HG03432 (cell line): ENCODE results near the gene IDUA.
A peak's percentile ranks its signal among the peaks of the same experiment; 100 is the strongest.
"Not testable (repeated sequence)": the region's sequence is repeated elsewhere in the genome, so short reads cannot be mapped to it uniquely, and the experiment has no call there.

Experiments used
- ATAC-seq: cut with Tn5 transposase; IDR thresholded peaks from one replicate; pipeline ENCODE4 v1.9.1; 2021; ENCODE audit warnings: mild to moderate bottlenecking, moderate library complexity; ENCODE audit not compliant: unreplicated experiment

Gene IDUA

GRCh38 chr4:966266-967112 lies 20.4 kb upstream of the IDUA start:
- no peak for ATAC-seq

DNA sequence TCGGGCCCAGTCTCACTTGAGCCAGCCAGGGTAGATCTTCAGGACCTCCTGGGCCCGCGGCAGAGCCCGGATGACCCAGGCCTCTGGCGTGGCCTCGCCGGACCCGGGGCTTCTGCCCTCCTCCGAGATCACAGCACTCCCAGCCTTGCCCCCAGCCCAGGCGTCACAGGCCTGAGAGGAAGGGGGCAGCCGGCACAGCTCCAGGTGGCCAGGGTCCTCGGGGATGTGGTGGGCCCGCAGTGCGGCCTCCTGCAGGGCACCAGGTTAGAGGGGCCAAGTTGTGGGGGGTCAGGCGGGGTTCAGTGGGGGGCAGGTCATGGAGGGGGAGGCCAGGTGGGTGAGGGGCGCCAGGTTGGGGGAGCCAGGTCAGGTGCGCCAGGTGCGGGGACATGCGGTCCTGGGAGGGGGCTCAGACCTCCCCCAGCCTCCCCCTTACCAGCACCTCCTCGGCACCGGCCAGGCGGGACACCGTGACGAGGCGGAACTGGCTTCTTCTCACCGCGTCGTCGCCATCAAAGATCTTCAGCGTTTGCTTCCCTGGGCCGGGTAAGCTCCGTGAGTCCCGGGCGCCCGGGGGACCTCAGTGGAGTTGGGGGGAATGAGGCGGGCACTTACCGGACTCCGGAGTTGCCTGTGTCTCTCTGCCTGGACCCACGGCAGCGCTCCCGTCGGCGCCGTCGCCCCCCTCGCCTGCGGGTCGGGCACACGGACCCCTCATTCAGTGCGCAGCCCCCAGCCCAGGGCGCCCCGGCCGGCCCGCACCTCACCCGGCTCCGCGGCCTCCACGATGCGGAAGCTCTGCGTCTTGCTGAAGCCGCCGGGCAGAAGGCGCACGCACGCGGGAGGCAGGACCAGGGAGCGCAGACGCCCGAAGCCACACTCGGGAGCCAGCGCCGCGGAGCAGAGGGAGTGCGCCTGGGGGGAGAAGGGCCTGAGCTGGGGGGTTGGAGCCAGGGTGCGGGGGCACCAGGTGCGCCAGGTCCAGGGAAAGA lies 19.4 kb upstream of the IDUA start:
- no peak for ATAC-seq

GRCh38 chr4:968221-968620 lies 18.6 kb upstream of the IDUA start:
- no peak for ATAC-seq

DNA sequence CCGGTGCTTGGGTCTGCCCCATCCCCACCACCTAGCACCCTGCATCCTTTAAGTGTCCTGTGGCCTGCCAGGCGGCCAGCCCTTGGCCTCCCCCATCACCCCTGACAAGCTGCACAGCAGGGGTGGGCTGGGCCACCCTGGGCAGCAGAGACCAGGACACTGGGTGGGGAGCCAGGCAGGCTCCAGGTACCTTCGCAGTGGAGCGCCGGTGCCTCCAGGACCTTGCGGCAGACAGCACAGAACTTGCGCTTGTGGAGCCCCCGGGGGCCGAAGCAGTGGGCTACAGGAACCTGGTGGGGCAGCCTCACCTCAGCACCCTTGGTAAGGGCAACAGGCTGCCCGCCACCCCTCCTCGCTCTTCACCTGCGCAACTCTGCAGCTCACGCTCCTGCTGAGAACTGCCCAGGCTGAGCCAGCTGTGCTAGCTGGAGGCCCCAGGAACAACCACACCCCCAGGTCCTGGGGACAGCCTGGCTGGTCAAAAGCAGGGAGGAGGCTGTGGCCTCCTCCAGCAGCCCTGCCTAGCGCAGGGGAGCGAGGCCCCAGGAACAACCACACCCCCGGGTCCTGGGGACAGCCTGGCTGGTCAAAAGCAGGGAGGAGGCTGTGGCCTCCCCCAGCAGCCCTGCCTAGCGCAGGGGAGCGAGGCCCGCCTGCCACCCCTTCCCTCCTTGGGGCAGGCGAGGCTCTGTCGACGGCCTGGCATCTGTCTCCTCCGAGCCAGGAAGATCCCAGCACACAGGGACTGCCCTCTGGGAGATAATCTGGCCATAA lies 18.0 kb upstream of the IDUA start:
- no peak for ATAC-seq

- ATAC-seq: no peak
Observed at GRCh38 chr4:970046-970745, 16.6 kb upstream of the IDUA start.

DNA sequence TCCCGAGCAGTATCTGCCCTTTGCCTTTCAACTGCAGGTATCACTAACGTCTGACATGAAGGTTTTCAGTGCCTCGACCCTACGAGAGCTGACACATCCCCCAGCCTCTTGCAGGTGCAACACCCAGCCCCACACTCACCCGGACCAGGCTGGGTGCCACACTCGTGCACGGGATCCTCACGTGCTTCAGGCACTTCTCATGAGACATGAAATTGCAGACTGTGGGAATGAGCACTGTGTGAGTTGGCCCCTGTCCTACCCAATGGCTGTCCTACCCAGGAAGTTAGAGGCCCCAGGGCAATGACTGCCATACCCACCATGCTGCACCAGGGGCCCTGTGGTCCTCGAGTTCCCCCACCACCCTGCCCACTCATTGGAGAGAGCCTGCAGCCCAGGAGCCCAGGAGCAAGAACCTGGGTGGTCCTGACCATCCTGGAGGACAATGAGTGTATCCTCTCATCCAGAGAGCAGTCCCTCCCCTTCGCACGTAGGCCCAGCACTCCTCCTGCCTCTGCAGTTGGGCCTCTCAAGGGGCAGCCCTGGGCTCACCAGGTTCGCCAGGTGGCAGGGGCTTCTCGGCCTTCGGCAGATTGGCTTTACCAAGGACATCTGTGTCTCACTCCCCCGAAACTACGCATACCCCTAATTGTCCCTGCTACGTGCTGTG lies 15.9 kb upstream of the IDUA start:
- ATAC-seq: no peak

DNA sequence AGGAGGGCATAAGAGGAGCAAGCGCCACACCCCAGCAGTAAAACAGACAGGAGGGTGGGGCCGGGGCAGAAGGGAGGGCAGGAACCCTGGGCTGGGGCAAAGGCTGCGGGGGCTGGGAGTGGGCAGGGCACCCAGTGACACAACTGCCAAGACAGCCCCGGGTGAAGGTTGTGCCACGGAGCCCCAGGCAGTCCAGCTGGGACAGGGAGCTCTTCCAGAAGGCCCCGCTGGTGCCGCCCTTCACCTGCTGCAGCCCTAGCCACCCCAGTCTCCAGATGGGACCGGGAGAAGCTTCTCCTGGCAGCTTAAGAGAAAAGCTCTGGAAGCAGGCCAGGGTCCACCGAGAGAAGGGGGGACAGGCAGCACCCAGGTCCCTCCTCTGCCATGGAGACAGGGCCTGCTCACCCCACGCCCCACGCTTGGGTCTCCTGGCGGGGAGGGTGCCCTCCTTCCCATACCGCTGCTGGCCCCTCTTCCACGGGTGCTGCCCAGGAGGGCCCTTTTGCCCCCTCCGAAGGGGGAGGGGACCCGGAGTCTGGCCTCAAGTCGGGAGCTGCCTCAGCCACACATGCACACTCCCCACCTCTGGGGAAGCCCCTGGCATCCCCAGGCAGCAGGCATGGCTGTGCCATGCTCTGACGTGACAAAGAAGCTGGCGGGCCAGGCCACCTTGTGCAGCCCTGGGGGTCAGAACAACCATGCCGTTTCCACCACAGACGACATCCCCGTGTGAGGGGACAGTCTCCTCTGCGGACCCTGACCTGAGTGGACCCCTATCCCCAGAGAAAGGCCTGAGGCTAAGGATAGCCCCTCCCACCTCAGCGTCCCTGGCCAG lies 15.0 kb upstream of the IDUA start:
- ATAC-seq: no peak

GRCh38 chr4:972651-973424 lies 14.0 kb upstream of the IDUA start:
- peak; percentile 55 for ATAC-seq

GRCh38 chr4:973431-974397 lies 13.1 kb upstream of the IDUA start, which contains the start of gene DGKQ:
TSS of gene DGKQ (minus strand) at chr4:973569. CDS start at chr4:973482, 87 bp downstream.
- ATAC-seq: peak; percentile 66

DNA sequence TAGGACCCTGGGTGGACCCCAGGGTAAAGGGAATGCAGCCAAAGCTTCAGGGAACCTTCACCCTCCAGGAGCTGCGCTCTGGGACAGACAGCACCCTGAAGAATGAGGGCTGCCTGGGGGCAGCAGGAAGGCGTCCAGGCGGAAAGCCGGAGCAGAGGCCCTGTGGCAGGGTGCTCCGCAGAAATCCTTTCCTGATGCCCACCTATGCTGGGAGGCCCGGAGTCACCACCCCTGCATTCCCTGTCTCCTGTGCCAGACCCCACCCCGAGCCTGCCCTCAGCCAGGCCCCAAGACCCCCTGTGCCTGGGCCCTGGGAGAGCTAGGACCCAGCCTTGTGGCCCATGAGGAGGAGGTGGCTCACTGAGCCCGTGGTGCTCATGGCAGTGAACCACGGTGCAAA lies 12.2 kb upstream of the IDUA start:
- no peak for ATAC-seq

- ATAC-seq: not testable (repeated sequence)
Observed at GRCh38 chr4:976016-976415, 10.8 kb upstream of the IDUA start.

GRCh38 chr4:978957-979701 lies 7.7 kb upstream of the IDUA start:
- ATAC-seq: no peak

DNA sequence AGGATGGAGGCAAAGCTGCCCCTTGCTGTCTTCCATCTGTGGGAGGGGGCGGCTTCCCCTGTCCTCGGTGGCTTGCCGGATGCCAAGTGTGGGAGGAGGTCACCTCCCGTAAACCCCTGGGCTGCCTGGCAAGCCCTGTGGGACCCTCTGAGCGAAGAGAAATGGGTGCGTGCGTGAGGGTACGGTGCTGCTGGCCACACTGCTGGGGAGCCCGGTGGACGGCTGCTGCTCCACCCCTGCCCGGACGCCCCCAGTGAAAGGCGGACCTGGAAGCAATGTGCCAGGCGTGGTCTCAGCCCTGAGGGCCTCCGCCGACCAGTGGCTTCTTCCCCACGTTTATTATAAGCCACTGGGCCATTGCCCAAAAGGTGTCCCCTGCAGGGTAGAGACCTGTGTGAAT lies 4.6 kb upstream of the IDUA start:
- ATAC-seq: no peak

- no peak for ATAC-seq
Observed at GRCh38 chr4:982814-983213, 4.0 kb upstream of the IDUA start.

DNA sequence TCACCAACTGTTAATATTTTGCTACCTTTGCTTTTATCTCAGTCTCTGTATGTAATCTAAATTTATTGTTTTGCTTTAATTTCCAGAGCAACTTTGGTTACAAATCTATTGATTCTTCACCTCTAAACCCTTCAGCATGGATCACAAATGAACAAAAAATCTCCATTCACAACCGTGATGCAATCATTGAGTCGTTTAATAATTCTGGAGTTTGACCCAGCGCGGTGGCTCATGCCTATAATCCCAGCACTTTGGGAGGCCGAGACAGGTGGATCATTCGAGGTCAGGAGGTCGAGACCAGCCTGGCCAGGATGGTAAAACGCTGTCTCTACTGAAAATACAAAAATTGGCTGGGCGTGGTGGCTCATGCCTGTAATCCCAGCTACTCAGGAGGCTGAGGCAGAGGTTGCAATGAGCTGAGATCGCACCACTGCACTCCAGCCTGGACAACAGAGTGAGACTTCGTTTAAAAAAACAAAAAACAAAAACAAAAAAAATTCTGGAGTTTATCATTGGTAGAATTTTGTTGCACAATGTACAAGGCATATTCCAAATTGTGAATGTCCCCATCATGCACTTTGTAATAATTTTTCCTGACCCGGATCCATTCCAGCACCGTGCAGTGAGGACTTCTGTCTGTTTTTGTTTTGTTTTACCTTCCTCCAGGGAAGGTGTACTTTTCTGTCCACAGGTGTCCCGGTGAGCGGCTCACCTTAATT lies 2.3 kb upstream of the IDUA start:
- no peak for ATAC-seq
